ENCODE data around the gene PDGFB.

DNA sequence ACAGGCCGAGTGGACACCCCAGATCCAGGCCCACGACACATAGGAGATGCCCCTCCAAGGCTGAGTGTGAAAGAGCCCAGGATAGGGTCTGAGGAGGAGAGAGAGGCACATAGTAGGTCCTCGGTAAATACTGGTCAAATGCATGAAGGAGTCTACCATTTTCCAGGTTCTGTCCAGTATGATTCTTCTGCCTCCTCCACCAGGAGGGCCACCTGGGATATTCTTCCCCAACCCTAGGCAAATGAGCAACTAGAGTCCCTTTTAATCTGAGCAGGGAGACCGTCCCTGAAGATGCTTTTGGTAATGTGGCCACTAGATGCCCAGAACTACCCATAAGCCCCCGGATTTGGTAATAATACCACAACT, 6.7 kb downstream of the PDGFB start:
- TF ChIP-seq CTCF (IDR thresholded peaks at IDR 0.05; ENCODE audit: low read depth, low read length): no peak
- no peak for TF ChIP-seq EZH2phosphoT487 (IDR thresholded peaks at IDR 0.05; ENCODE audit: low read depth)
